ENCODE measurements around the gene DCAF5.
"Not testable (repeated sequence)": the region's sequence is repeated elsewhere in the genome, so short reads cannot be mapped to it uniquely, and the experiment has no call there.

DCAF5 gene

GRCh38 chr14:69065934-69066333, 87.0 kb downstream of the DCAF5 start:
- not testable (repeated sequence) for DNase-seq

DNA sequence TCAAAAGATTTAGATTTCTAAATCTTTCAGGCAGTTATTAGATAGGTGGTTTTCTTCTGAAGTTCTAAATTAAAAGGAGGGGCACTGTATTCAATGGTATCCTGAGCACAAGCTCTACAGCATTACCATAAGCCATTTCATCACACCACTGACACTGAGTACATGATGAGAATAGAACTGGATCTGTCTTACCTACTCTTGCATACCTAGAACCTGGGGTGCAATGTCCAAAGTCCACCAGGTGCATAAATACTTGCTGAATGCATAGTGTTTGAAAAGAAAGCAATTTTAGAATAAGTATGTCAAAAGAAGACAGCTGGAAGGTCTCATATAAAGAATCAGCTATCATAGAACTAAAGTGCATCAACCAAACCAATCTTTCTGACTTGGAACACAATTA, 88.3 kb downstream of the DCAF5 start:
- no peak for DNase-seq

DNA sequence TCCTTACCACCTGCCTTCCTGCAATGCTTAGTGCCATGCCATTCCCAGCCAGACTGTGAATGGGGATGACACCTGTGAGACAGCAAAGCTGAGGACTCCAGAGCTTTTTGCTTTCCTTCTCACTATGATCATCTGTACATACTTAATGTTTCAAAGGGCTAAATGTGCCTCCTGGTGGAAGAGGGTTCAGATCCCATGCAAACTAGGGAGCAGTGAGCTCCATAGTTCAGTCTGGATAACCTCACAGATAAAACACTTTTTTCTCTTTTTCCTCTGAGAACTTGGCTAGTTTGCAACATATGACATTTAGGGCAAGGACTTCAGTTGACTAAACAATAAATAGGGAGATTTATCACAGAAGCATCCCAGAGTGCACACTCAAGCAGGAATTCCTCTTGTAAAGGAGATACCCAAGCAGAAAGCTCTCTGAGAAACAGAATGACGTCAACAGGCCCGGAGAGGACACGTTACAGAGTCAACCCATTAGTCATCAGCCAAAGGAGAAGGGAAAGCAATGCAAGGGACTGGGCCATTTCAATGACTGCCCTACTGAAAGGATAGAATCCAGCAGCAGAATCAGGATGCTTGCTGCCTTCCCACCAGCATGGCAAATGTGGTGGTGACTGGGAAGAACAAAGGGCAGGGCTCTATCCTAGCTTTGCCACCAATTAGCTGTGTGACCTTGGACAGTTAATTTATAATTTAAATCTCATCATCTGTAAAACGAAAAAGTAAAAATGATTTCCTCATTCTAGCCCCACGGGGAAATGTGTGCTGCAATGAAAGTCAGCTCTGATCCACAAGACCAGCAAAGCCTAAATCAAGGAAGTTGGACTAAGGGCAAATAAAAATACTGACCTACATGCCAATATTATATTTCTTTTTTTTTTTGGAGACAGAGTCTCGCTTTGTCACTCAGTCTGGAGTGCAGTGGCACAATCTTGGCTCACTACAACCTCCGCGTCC, 93.0 kb downstream of the DCAF5 start:
- no peak for DNase-seq

- no peak for DNase-seq
Measured at GRCh38 chr14:69055999-69056788, 96.7 kb downstream of the DCAF5 start.

DNA sequence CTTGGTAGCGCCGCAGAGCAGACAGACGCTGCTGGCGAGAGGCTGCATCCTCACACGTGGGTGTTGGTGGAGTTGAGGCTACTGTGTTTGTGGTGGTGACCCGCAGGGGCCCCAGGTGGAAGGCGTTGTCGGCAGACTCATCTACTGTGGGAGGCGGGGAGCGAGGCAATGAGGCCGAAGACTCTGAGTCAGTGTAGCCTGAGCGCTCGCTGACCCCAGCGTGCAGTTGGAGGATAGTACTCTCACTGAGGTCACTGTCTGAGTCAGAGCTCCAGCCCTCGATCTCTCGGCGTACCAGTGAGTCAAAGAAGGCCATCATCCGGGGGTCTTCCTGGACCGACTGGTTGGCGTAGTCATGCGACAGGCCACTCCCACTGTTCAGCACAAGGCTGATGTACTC, 97.8 kb downstream of the DCAF5 start:
- DNase-seq, result no peak

GRCh38 chr14:69054030-69054429, 98.9 kb downstream of the DCAF5 start:
- no peak for DNase-seq

DNA sequence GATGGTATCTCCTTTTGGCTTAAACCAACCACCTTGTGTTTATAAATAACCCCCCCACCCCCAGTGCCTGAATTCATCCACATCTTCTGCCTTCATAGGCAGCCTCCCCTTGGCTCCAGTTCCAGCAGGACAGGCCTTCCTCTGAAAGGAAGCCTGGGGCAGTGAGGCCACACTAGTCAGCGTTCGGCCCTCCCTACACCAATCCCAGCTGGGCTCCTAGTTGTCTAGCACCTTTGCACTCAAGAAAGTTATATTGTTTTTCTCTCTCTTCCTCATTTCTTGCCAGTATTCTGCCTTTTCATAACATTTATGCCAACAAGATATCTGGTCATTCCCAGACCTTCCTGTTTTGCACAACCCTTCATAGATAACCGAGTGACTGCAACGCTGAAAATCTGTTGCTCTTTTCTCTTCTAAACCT, 100.7 kb downstream of the DCAF5 start:
- DNase-seq, result no peak

GRCh38 chr14:69050240-69051184, 102.4 kb downstream of the DCAF5 start:
- no peak for DNase-seq

GRCh38 chr14:69049675-69050074, 103.2 kb downstream of the DCAF5 start:
- DNase-seq, result no peak

DNA sequence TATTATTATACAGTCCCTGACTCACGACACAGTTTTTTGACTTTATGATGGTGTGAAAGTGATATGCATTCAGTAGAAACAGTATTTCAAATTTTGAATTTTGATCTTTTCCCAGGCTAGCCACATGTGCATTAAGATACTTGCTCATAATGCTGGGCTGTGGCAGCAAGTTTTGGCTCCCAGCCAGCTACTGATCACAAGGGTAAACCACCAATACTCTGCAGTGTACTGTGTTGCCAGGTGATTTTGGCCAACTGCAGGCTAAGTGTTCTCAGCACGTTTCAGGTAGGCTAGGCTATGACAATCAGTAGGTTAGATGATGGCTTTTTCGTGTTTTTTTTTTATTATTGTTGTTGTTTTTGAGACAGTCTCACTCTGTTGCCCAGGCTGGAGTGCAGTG, 104.5 kb downstream of the DCAF5 start:
- no peak for DNase-seq

GRCh38 chr14:69047255-69047654, 105.7 kb downstream of the DCAF5 start:
- no peak for DNase-seq

GRCh38 chr14:69046476-69046860, 106.5 kb downstream of the DCAF5 start:
- no peak for DNase-seq

- no peak for DNase-seq
Measured at GRCh38 chr14:69045857-69046475, 107.0 kb downstream of the DCAF5 start.

- no peak for DNase-seq
Measured at GRCh38 chr14:69044965-69045555, 107.9 kb downstream of the DCAF5 start.

GRCh38 chr14:69044296-69044695, 108.6 kb downstream of the DCAF5 start:
- DNase-seq, result no peak

GRCh38 chr14:69043596-69044260, 109.2 kb downstream of the DCAF5 start:
- no peak for DNase-seq

GRCh38 chr14:69042787-69043444, 110.0 kb downstream of the DCAF5 start:
- DNase-seq, result no peak

GRCh38 chr14:69042299-69042698, 110.6 kb downstream of the DCAF5 start:
- DNase-seq, result no peak

- no peak for DNase-seq
Measured at GRCh38 chr14:69041783-69042182, 111.1 kb downstream of the DCAF5 start.

DNA sequence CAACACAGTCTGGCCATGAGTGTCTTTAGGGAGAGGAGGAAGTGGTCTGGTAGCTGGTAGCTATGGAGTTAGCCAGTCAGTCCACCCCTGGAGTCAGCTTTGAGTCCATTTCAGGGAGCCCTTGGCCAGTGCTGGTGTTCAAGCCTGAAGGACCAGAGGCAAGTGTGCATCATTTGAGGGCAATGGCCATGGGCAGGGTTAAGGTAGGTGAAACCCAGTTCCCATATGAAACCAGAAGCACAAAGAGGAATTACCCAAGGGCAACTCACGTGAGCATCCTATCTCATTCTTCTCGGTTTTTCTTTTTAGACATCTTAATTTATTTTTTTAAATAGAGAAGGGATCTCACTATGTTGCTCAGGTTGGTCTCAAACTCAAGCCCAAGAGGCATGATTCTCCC, 112.6 kb downstream of the DCAF5 start:
- DNase-seq, result no peak

DNA sequence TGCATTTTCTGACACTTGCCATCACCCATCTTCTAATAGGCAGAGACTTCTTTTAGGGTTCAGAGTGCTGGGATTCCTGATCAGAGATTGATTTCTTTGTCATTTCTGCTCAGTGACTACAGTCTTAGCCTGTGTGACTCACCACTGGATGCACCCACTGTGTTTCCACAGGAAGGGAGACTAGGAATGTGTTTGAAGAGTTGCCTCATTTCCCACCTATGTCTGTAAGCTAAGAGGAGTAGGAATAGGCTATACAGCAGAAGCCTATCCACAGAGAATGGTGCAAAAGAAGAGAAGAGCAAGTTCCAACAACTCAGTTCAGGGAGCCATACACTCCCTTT, 113.7 kb downstream of the DCAF5 start:
- no peak for DNase-seq

Data from NCI-H1092 (cell line).